Measurements from ENCODE around the gene FAM3A. TPM values are rescaled to one million over a fixed set of nuclear protein-coding genes. Genes with fewer than 3 reads are reported as not detected.
"Not testable (repeated sequence)": the region's sequence is repeated elsewhere in the genome, so short reads cannot be mapped to it uniquely, and the experiment has no call there.

FAM3A gene
- total RNA-seq, 2 donors from 2014 or later: 31.2 to 32.9 TPM

DNA sequence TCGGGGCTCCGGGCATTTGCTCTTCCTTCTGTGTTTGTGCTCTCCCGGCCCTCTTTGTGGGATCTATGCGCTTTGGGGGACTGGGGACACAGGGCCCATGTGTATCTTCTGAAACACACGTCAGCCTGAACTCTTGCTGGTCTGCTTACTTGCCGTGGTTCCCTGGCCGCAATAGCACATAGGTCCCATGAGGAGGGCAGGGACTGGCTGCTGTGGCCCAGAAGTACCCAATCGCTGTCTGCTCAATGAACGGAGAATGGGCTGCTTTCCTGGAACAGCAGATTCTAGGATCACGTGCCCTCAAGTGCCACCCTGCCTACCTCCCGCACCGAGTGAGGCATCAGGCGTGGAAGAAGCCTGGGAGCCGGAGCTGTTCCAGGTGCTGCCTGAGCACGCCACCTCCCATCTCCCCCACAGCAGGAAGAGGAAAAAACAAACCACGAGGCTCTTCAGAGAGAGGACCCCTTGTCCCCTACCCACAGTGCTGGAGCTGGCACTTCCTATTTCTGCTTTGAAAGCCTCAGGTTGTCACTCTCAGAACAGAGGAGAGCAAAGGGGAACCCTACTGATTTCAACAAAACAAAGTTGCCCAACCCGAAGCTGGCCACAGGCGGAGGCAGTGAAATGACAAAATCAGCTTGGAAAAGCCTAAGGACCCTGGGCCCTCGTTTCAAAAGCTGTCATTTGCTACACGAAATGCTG, 26.8 kb upstream of the FAM3A start:
- peak; percentile 27 to 39 for DNase-seq
- no peak for ATAC-seq (replicated peaks in 1 of 2)
- Mint-ChIP-seq H3K27ac (peak overlapping the region; percentile 94), H3K4me1 (ENCODE audit: low read depth) (peaks cover 52% of the 10 kb centered on the region), H3K4me3 (peak overlapping the region; percentile 79 to 85), H3K9me3 (no peaks in the 10 kb centered on the region), H3K27me3 (ENCODE audit: low read depth) (no peaks in the 10 kb centered on the region), H3K36me3 (ENCODE audit: insufficient read depth in 2 of 2) (peaks cover 0 to 4% of the 10 kb centered on the region in 2 donors)

DNA sequence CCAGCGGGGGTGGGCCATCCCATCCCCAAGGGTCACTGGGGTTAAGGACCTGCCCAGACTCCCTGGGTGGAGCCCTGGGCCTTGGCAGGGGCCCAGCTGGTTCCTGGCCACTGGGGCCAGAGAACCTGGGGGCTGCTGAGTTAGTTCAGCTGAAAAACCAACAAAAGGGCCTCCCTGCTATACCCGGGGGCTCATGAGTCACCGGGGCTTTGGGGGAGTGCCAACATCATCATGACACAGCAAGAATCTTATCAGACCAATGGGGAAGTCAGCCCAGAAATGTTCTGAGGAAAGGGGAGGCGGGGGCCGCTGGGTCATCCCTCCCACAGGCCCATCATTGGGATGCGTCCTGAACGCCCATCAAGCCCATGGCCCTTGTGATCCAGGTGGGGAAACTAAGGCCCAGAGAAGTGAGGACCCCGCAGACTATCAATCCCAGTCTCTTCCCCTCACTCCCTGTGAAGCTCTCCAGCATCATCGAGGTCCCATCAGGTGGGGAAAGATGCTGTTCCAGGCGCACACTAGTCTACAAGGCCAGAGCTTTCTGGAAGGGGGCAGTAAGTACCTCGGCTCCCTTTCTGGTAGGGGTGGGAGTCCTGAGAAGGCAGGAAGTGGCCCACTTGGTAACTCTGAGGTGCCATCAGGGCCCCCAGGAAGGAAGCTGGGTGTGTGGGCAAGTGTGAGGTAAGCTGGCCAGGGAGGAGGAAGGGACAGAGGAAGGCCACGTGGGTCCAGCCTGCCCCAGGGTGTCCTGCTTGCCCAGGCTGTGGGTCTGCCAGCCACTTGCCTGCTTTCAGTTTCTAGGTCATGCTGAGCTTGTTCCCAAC, 26.1 kb upstream of the FAM3A start:
- peak overlapping the region; percentile 79 to 85 for H3K4me3 Mint-ChIP-seq
- H3K36me3 Mint-ChIP-seq (ENCODE audit: insufficient read depth in 2 of 2): peaks cover 0 to 3% of the 10 kb centered on the region in 2 donors
- no peaks in the 10 kb centered on the region for H3K27me3 Mint-ChIP-seq (ENCODE audit: low read depth)
- ATAC-seq (replicated peaks in 1 of 2): peak; percentile 40 to 55
- no peaks in the 10 kb centered on the region for H3K9me3 Mint-ChIP-seq
- DNase-seq: peak; percentile 59 to 60
- peaks cover 52% of the 10 kb centered on the region for H3K4me1 Mint-ChIP-seq (ENCODE audit: low read depth)
- peak overlapping the region; percentile 94 for H3K27ac Mint-ChIP-seq

DNA sequence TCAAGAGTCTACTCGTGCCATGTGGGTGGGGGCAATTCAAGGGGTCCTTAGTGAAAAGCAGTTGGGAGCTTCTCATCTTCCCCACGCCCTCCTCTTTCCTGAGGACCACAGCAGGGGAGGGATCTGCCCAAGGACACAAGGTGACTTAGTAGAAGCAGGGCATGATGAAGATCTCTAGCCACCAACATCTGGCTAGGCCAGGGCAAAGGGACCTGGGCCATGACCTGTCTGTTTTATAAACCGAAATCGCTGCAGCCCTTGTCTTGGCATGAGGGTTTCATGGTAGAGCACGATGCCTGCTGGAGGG, 25.5 kb upstream of the FAM3A start:
- H3K27ac Mint-ChIP-seq: no peak overlapping the region
- H3K36me3 Mint-ChIP-seq (ENCODE audit: insufficient read depth in 2 of 2): peaks cover 0 to 3% of the 10 kb centered on the region in 2 donors
- ATAC-seq (replicated peaks in 1 of 2) (no peak), DNase-seq (no peak)
- H3K4me3 Mint-ChIP-seq: peak overlapping the region in 1 of 2 donors; percentile 79
- H3K9me3 Mint-ChIP-seq: no peaks in the 10 kb centered on the region
- H3K27me3 Mint-ChIP-seq (ENCODE audit: low read depth): no peaks in the 10 kb centered on the region
- H3K4me1 Mint-ChIP-seq (ENCODE audit: low read depth): peaks cover 52% of the 10 kb centered on the region

DNA sequence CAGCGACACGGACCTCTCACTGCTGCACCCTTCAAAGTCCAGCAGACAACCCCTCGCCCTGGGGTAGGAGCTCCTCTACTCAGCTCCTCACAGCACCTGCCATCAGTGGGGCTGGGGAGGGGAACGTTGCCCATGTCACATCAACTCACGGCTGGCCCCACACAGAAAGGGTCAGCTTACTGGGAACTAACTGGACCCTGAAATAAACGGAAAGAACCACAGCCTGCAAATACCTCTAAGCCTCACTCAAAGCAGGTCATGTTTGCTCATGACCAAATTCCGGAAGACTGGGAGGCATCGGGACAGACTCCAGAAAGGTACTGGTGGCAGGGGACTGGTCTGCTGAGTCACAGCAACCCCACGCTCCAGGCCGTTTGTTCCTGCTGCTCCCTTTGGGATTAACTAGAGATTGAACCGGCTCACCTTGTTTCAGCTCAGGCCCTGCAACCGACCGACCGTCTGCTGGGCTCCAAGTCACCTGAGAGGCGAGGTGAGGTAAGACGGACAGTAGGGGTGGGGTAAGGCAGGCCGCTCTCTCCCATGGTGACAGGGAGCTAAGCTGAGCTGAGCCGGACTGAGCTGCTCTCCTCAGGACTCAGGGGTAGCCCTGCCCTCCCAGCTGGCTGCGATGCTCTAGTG, 25.0 kb upstream of the FAM3A start:
- no peaks in the 10 kb centered on the region for H3K9me3 Mint-ChIP-seq
- peaks cover 49% of the 10 kb centered on the region for H3K4me1 Mint-ChIP-seq (ENCODE audit: low read depth)
- peaks cover 0 to 3% of the 10 kb centered on the region in 2 donors for H3K36me3 Mint-ChIP-seq (ENCODE audit: insufficient read depth in 2 of 2)
- H3K27me3 Mint-ChIP-seq (ENCODE audit: low read depth): no peaks in the 10 kb centered on the region
- no peak overlapping the region for H3K4me3 Mint-ChIP-seq
- ATAC-seq (replicated peaks in 1 of 2) (no peak), DNase-seq (no peak)
- no peak overlapping the region for H3K27ac Mint-ChIP-seq

DNA sequence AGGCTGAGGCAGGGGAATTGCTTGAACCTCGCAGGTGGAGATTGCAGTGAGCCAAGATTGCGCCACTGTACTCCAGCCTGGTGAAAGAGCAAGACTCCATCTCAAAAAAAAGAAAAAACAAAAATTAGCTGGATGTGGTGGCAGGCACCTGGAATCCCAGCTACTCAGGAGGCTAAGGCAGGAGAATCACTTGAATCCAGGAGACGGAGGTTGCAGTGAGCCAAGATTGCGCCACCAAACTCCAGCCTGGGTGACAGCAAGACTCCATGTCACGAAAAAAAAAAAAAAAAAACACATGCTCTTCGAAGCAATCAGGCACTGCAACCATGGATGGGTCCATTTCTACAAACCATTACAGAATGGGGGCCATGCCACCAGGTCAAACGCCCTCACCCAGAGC, 24.3 kb upstream of the FAM3A start:
- not testable (repeated sequence) for H3K9me3 Mint-ChIP-seq; H3K27me3 Mint-ChIP-seq (ENCODE audit: low read depth); DNase-seq; H3K4me3 Mint-ChIP-seq; H3K27ac Mint-ChIP-seq; H3K36me3 Mint-ChIP-seq (ENCODE audit: insufficient read depth in 2 of 2); ATAC-seq (replicated peaks in 1 of 2)
- peaks cover 43% of the 10 kb centered on the region for H3K4me1 Mint-ChIP-seq (ENCODE audit: low read depth)

DNA sequence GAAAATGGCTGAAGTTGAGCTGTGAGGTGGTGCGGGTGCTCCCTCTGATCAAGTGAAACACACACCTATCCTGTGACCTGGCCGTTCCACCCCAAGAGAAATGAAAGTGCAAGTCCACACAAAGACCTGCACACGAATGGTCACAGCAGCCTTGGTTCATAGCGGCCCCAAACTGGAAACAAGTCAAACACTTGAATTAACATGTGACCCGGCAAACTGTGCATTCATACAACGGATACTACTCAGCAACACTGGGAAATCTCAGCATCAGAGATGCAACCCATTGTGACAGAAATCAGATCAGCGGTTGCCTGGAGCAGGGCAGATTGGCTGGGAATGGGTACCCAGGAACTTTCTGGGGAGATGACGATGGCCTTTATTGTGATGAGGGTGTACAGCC, 23.0 kb upstream of the FAM3A start:
- H3K36me3 Mint-ChIP-seq (ENCODE audit: insufficient read depth in 2 of 2): peaks cover 0 to 3% of the 10 kb centered on the region in 2 donors
- ATAC-seq (replicated peaks in 1 of 2) (no peak), DNase-seq (no peak)
- no peaks in the 10 kb centered on the region for H3K9me3 Mint-ChIP-seq
- H3K4me1 Mint-ChIP-seq (ENCODE audit: low read depth): peaks cover 38% of the 10 kb centered on the region
- no peaks in the 10 kb centered on the region for H3K27me3 Mint-ChIP-seq (ENCODE audit: low read depth)
- H3K27ac Mint-ChIP-seq: peak overlapping the region; percentile 22
- H3K4me3 Mint-ChIP-seq: no peak overlapping the region

DNA sequence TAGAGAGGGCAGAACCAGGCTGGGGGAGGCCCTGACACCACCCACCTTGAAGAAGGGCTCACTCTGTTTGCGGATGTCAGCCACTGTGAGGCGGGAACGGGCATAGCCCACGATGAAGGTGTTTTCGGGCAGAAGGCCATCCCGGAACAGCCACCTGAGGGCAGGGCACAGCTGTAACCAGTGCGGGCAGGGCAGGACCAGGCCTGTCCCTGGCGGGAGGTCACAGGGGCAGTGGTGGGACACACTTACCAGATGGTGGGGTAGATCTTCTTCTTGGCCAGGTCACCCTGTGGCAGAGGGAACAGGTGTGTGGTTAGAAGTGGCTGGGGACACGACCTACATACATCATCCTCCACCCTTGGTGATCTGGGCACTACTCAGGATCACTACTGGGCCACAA, 19.9 kb upstream of the FAM3A start:
- Mint-ChIP-seq H3K27ac (no peak overlapping the region), H3K4me3 (no peak overlapping the region), H3K27me3 (ENCODE audit: low read depth) (no peaks in the 10 kb centered on the region), H3K36me3 (ENCODE audit: insufficient read depth in 2 of 2) (peaks cover 0 to 5% of the 10 kb centered on the region in 2 donors), H3K4me1 (ENCODE audit: low read depth) (peaks cover 14% of the 10 kb centered on the region), H3K9me3 (no peaks in the 10 kb centered on the region)
- ATAC-seq (replicated peaks in 1 of 2): no peak
- DNase-seq: no peak

DNA sequence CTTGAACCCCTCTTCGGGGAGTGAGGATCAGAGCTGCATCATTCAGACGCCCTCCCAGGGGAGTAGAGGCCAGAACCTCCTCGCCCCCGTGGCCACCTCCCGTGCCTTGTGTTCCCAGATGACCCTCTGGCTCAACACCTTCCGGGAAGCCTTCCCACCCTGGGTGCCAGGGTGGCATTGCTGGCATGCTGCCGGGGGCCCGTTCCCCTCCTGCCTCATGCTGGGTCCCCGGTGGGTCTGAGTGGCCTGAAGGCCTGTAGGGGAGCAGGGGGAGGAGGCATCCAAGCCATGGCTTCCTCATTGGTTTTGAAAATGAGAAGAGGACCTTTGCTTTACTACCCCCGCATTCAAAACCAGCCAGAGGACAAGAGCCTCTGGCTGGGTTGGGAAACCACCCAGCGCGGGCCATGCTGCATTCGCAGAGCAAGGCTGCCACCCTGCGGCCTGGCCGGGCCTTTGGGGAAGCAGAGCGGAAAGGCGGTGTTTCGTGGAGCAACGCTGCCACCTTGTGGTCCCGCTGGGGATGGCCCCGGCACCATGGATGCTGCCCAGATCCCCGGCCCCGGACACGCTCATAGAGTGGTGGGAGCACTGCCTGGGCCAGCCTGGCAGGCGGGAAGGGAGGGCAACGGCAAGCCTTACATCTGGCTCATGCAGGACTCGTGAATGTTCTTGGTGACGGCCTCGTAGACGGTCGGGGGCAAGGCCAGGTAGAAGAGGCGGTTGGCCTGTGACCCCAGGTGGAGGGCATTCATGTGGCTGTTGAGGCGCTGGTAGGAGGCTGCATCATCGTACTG, 18.7 kb upstream of the FAM3A start:
- no peaks in the 10 kb centered on the region for H3K27me3 Mint-ChIP-seq (ENCODE audit: low read depth)
- H3K36me3 Mint-ChIP-seq (ENCODE audit: insufficient read depth in 2 of 2): peaks cover 0 to 3% of the 10 kb centered on the region in 2 donors
- H3K4me3 Mint-ChIP-seq: peak overlapping the region in 1 of 2 donors; percentile 27
- peaks cover 14% of the 10 kb centered on the region for H3K4me1 Mint-ChIP-seq (ENCODE audit: low read depth)
- DNase-seq (peak; percentile 89 to 91), ATAC-seq (replicated peaks in 1 of 2) (peak; percentile 96 to 97)
- no peak overlapping the region for H3K27ac Mint-ChIP-seq
- H3K9me3 Mint-ChIP-seq: no peaks in the 10 kb centered on the region

DNA sequence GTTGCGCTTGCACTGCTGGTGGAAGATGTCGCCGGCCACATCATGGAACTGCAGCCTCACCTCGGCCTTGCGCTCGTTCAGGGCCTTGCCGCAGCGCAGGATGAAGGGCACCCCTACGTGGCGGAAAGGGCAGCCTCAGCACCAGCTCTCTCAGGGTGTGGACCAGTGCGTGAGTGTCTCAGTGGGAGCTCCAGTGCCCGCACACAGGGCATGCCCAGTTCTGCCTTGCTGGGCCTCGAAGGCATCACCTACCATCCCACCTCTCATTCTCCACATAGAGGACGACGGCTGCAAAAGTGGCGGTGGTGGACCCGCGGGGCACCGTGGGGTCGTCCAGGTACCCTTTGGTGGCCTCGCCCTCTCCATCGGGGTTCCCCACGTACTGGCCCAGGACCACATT, 16.7 kb upstream of the FAM3A start:
- Mint-ChIP-seq H3K27me3 (ENCODE audit: low read depth) (no peaks in the 10 kb centered on the region), H3K4me1 (ENCODE audit: low read depth) (peaks cover 8% of the 10 kb centered on the region), H3K4me3 (no peak overlapping the region), H3K9me3 (no peaks in the 10 kb centered on the region), H3K27ac (no peak overlapping the region), H3K36me3 (ENCODE audit: insufficient read depth in 2 of 2) (peaks cover 0 to 3% of the 10 kb centered on the region in 2 donors)
- ATAC-seq (replicated peaks in 1 of 2) (no peak), DNase-seq (no peak)

DNA sequence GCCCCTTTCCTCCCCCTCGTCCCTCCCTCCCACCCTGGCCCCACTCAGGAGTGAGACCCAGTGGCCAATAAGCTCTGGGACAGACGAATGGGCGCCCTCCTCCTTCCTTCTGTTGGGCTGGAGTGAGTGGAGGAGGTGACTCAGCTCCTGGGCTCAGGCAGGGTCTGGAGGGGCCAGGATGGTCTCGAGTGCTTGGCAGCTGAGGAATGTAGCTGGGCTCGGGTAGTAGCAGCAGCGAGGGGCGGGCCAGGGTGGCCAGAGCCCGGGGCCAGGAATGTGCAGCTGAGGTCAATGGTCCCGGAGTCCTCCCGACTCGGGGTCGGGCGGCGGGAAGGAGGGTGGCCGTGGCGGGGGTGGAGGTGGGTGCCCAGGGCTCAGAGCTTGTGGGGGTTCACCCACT, 15.6 kb upstream of the FAM3A start:
- DNase-seq: no peak
- H3K4me1 Mint-ChIP-seq (ENCODE audit: low read depth): peaks cover 17% of the 10 kb centered on the region
- H3K36me3 Mint-ChIP-seq (ENCODE audit: insufficient read depth in 2 of 2): peaks cover 0 to 3% of the 10 kb centered on the region in 2 donors
- H3K9me3 Mint-ChIP-seq: no peaks in the 10 kb centered on the region
- no peak overlapping the region for H3K4me3 Mint-ChIP-seq
- no peaks in the 10 kb centered on the region for H3K27me3 Mint-ChIP-seq (ENCODE audit: low read depth)
- no peak for ATAC-seq (replicated peaks in 1 of 2)
- H3K27ac Mint-ChIP-seq: no peak overlapping the region

DNA sequence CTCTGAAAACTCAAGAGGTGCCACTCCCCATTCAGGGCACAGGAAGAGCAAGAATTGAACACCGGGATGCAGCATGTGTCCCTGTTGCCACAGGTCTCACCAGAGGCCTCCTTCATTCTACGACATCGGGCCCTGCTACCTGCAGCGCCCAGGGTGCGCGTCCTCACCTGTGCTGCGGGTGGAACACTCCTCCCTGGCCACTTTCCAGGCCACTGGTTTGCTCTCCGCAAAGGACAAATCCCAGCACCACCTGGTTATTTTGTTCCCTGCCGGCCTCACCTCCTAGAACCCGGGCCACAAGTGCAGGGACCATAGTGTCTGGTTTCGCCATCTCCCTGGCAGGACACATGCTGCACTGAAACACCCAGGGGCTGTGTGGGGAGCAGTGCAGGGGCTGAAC, 14.3 kb upstream of the FAM3A start:
- H3K9me3 Mint-ChIP-seq: no peaks in the 10 kb centered on the region
- peaks cover 28% of the 10 kb centered on the region for H3K4me1 Mint-ChIP-seq (ENCODE audit: low read depth)
- no peaks in the 10 kb centered on the region for H3K27me3 Mint-ChIP-seq (ENCODE audit: low read depth)
- H3K27ac Mint-ChIP-seq: no peak overlapping the region
- peaks cover 0 to 3% of the 10 kb centered on the region in 2 donors for H3K36me3 Mint-ChIP-seq (ENCODE audit: insufficient read depth in 2 of 2)
- no peak overlapping the region for H3K4me3 Mint-ChIP-seq
- ATAC-seq (replicated peaks in 1 of 2) (no peak), DNase-seq (no peak)

DNA sequence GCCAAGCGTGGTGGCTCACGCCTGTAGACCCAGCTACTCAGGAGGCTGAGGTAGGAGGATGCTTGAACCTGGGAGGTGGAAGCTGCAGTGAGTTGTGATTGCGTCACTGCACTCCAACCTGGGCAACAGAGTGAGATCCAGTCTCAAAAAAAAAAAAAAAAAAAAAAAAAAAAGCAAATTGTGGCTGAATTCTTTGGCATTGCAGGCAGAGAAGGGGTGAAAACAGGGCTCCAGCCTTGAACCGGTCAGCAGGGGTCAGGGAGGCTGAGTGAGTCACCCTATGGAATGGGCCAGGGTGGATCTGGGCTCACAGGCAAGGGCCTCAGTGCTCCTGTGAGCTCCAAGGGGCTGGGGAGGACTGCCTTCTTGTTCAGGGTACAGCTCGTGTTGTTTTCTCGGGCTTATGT, 13.2 kb upstream of the FAM3A start:
- ATAC-seq (replicated peaks in 1 of 2) (no peak), DNase-seq (no peak)
- peaks cover 21% of the 10 kb centered on the region for H3K4me1 Mint-ChIP-seq (ENCODE audit: low read depth)
- no peak overlapping the region for H3K27ac Mint-ChIP-seq
- H3K36me3 Mint-ChIP-seq (ENCODE audit: insufficient read depth in 2 of 2): peaks cover 0 to 3% of the 10 kb centered on the region in 2 donors
- H3K9me3 Mint-ChIP-seq: no peaks in the 10 kb centered on the region
- H3K4me3 Mint-ChIP-seq: no peak overlapping the region
- no peaks in the 10 kb centered on the region for H3K27me3 Mint-ChIP-seq (ENCODE audit: low read depth)
